Measurements from ENCODE around the gene CDADC1.
"Not testable (repeated sequence)": the region's sequence is repeated elsewhere in the genome, so short reads cannot be mapped to it uniquely, and the experiment has no call there.

The CDADC1 gene

GRCh38 chr13:49315756-49316482 lies 68.2 kb downstream of the CDADC1 start:
- no peak for DNase-seq (ENCODE audit: low read depth)

- DNase-seq (ENCODE audit: low read depth): no peak
Observed at GRCh38 chr13:49319551-49319950, 71.8 kb downstream of the CDADC1 start.

GRCh38 chr13:49319951-49320350 lies 72.2 kb downstream of the CDADC1 start:
- DNase-seq (ENCODE audit: low read depth): no peak

- DNase-seq (ENCODE audit: low read depth): no peak
Observed at GRCh38 chr13:49320975-49321374, 73.2 kb downstream of the CDADC1 start.

- DNase-seq (ENCODE audit: low read depth): no peak
Observed at GRCh38 chr13:49322702-49323101, 75.0 kb downstream of the CDADC1 start.

- no peak for DNase-seq (ENCODE audit: low read depth)
Observed at GRCh38 chr13:49323344-49323743, 75.6 kb downstream of the CDADC1 start.

GRCh38 chr13:49326222-49326917 lies 78.6 kb downstream of the CDADC1 start:
- DNase-seq (ENCODE audit: low read depth): no peak

- DNase-seq (ENCODE audit: low read depth): not testable (repeated sequence)
Observed at GRCh38 chr13:49327145-49327544, 79.4 kb downstream of the CDADC1 start.

GRCh38 chr13:49329831-49330545 lies 82.3 kb downstream of the CDADC1 start:
- no peak for DNase-seq (ENCODE audit: low read depth)

GRCh38 chr13:49330546-49330864 lies 82.8 kb downstream of the CDADC1 start:
- no peak for DNase-seq (ENCODE audit: low read depth)

GRCh38 chr13:49336655-49337054 lies 88.9 kb downstream of the CDADC1 start:
- DNase-seq (ENCODE audit: low read depth): no peak

GRCh38 chr13:49340161-49340560 lies 92.4 kb downstream of the CDADC1 start:
- DNase-seq (ENCODE audit: low read depth): no peak

GRCh38 chr13:49341517-49341916 lies 93.8 kb downstream of the CDADC1 start:
- no peak for DNase-seq (ENCODE audit: low read depth)

- no peak for DNase-seq (ENCODE audit: low read depth)
Observed at GRCh38 chr13:49341941-49342340, 94.2 kb downstream of the CDADC1 start.

GRCh38 chr13:49342454-49342853 lies 94.7 kb downstream of the CDADC1 start:
- DNase-seq (ENCODE audit: low read depth): no peak

Data from stimulated activated CD8-positive, alpha-beta memory T cell treated with anti-CD3 and anti-CD28 coated beads, Interleukin-15, amount 100 ng/mL, for 24 hours (primary cell).